Large intestine (tissue), 3 donors: Measurements from ENCODE around the gene QSOX1. TPM values are rescaled to one million over a fixed set of nuclear protein-coding genes. Genes with fewer than 3 reads are reported as not detected.
A peak's percentile ranks its signal among the peaks of the same experiment; 100 is the strongest.

Experiments
- DNase-seq, 2 donors: peaks; one replicate each; pipeline versions ENCODE4 v3.0.0 to v3.0.0-alpha.2; 2013
- H3K27ac ChIP-seq: one replicate; pipeline ENCODE4 v1.5.1; 2013; ENCODE audit warnings: low read length
- H3K27me3 ChIP-seq: 2 replicates; pipeline ENCODE4 v1.6.1; 2013; ENCODE audit warnings: low read length; ENCODE audit not compliant: control insufficient read depth, insufficient read depth
- H3K36me3 ChIP-seq: 2 replicates; pipeline ENCODE4 v1.6.1; 2013; ENCODE audit warnings: low read length; ENCODE audit not compliant: control insufficient read depth, insufficient read depth
- H3K4me1 ChIP-seq: one replicate; pipeline ENCODE4 v1.6.1; 2013; ENCODE audit warnings: low read length; ENCODE audit not compliant: control insufficient read depth, insufficient read depth
- H3K4me3 ChIP-seq: one replicate; pipeline ENCODE4 v1.5.1; 2013; ENCODE audit warnings: low read length
- H3K9me3 ChIP-seq: one replicate; pipeline ENCODE4 v1.6.1; 2013; ENCODE audit warnings: mild to moderate bottlenecking, low read depth, low read length, moderate library complexity; ENCODE audit not compliant: control insufficient read depth
- WGBS: methylation state at CpG from one replicate; pipeline ENCODE4 v1.1.5; 2013; ENCODE audit warnings: low lambda C conversion rate; ENCODE audit not compliant: insufficient coverage; 5-methylcytosine and 5-hydroxymethylcytosine counted together
- polyA plus RNA-seq: library from polyadenylated mRNA; unstranded; fragments of 120-200 nt; gene quantifications from one replicate; pipeline ENCODE4 v1.2.1, GENCODE V29; 2013

The QSOX1 gene
- polyA plus RNA-seq, 1 donor, result 43.3 TPM

DNA sequence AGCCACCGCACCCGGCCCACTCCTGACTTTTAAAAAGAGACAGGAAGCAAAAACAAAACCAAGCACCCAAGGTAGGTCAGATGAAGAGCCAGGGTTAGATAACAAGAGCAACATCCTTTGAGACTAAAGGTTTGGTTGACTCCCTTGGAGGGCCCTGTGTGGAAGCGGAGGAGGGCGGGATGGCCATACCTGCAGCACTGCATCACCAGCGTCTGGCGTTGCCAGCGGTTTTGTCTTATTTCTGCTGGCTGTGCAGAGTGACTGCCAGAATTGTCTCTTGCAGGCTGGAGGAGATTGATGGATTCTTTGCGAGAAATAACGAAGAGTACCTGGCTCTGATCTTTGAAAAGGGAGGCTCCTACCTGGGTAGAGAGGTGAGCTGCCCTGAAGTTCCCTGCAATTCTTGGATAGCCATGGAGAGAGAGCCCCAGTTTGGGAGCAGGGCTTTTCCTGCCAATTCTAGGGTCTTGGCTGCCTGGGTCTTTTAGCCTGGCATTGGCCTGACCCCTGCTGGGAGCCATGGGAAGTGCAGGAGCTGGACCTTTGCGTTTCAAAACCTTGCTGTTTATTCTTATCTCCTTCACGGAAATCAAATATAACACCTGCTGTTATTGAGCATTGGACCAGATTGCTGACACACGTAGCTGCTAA is 24.0 kb downstream of the QSOX1 start:
- H3K27me3 ChIP-seq, result no peaks in the 10 kb centered on the region
- DNase-seq, result peak; percentile 32 to 41
- H3K4me1 ChIP-seq, result no peaks in the 10 kb centered on the region
- peaks cover 15% of the 10 kb centered on the region for H3K36me3 ChIP-seq
- no peaks in the 10 kb centered on the region for H3K9me3 ChIP-seq
- no CpG with 5 or more reads among the region's 12 CpGs for WGBS
- H3K27ac ChIP-seq, result no peak overlapping the region
- no peak overlapping the region for H3K4me3 ChIP-seq

DNA sequence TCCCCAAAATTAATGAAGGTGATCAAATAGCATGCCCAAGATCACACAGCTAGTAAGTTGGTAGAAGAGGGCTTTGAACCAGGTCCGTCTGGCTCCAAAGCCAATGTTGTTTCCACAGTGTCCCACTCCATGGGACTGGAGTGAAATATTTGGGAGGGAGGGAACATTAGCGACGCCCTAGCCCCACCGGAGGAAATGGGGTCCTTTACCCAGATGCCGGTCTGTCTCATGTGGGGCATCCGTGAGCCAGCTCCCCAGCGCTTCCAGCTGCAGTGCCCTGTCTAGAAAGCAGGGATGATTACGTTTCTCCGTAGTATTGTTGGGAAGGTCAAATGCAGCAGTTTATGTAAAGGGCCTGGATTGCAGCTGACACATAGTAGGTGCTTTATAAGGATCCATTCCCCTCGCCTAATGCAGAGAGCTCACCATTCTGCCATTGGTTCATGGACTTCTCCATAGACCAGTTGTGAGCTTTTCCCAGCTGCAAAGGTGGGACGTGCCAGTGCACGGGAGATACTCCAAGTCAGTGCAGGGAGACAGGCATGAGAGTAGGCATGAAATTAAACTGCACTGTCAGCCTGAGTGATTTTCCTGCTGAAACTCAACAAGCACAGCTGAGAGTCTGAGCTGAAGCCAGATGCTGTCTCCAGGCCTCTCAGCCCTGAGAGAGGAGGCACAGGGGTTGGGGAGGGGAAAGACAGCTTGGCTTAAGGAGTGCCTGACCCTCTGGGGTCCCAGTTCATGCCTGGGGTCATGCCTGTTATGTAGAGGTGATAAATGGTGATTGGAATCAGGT is 24.7 kb downstream of the QSOX1 start:
- Histone ChIP-seq H3K9me3 (no peaks in the 10 kb centered on the region), H3K27ac (no peak overlapping the region), H3K4me1 (no peaks in the 10 kb centered on the region), H3K4me3 (no peak overlapping the region), H3K36me3 (peaks cover 20% of the 10 kb centered on the region), H3K27me3 (no peaks in the 10 kb centered on the region)
- DNase-seq, result no peak
- 100% methylated on average over 1 of the region's 12 CpGs for WGBS

DNA sequence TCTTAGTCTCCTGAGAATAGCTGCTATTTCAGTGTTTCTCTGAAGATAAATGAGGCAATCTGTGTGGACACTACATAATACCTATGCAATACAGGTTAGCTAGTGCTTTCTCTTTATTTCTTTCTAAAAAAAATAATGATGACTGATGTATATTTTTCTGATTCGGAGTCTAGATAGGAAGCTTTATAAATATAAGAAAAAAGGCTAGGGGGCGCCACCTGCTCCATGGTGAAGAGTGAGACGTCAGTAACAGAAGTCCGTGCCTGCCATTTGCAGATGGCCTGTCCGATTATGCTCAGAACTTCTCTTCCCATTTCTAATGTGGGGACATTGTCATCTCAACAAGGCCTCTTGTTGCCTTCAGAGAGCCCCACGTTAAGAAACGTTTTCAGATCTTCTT is 26.4 kb downstream of the QSOX1 start:
- Histone ChIP-seq H3K9me3 (no peaks in the 10 kb centered on the region), H3K27ac (no peak overlapping the region), H3K27me3 (no peaks in the 10 kb centered on the region), H3K4me3 (no peak overlapping the region), H3K36me3 (peaks cover 28% of the 10 kb centered on the region), H3K4me1 (no peaks in the 10 kb centered on the region)
- no peak for DNase-seq
- WGBS, result 93% methylated on average over 3 of the region's 7 CpGs

DNA sequence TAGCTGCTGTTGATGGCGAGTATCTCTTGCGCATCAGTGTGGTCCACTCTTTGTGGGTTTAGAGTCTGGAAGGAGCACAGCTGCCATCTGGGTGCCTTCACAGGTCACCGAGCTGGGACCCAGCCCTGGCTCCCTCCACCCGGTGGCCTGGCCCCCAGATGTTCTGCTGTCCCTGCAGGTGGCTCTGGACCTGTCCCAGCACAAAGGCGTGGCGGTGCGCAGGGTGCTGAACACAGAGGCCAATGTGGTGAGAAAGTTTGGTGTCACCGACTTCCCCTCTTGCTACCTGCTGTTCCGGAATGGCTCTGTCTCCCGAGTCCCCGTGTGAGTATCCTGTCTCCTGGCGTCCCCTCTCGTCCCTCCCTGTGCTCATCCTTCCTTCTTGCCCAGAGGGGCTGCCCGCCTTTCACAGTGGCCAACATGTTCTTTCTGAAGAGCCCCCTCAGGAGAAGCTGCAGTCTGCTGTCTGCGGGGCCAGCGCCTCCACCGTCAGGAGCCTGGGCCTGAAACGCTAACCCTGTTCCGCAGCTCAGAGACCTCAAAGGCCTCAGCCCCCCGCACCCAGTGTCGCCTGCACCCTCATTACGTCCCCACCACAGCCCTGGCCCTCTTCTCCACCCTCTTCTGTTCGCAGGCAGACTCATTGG is 27.4 kb downstream of the QSOX1 start:
- H3K9me3 ChIP-seq, result no peaks in the 10 kb centered on the region
- WGBS, result no CpG with 5 or more reads among the region's 23 CpGs
- H3K36me3 ChIP-seq, result peaks cover 34% of the 10 kb centered on the region
- DNase-seq, result no peak
- H3K27ac ChIP-seq, result no peak overlapping the region
- H3K4me1 ChIP-seq, result no peaks in the 10 kb centered on the region
- H3K4me3 ChIP-seq, result no peak overlapping the region
- no peaks in the 10 kb centered on the region for H3K27me3 ChIP-seq

DNA sequence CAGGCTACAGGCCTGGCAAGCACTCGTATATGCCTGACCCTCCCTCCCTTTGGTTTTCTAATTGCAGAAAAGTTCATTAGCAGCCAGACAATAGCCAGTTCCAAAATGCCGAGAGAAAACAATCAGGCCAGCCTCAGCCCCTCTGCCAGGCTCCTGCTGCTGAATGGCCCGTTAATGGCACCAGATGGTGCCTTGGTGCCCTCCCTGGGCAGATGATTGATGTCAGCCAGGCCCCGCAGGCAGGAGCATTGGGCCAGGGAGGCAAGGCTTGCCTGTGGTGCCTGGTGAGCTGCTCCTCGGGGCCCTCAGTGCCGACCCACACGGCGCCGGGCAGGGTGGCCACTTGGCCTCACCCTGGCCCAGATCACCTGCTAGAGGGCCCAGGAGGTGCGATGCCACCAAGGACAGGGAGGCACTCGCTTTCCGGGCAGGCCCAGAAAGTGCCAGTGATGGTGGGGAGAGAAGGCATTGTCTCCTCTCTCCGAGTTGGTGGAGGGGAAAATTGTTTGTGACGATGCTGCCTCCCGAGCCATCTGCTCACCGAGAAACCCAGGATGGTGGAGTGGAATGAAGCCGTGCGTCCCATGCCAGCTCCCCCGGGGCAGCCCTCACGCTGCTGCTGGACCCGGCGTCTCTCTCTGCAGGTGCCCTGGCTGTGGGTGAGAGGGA is 28.1 kb downstream of the QSOX1 start:
- H3K27ac ChIP-seq, result no peak overlapping the region
- no CpG with 5 or more reads among the region's 22 CpGs for WGBS
- no peaks in the 10 kb centered on the region for H3K9me3 ChIP-seq
- H3K36me3 ChIP-seq, result peaks cover 36% of the 10 kb centered on the region
- no peaks in the 10 kb centered on the region for H3K4me1 ChIP-seq
- DNase-seq, result no peak
- no peaks in the 10 kb centered on the region for H3K27me3 ChIP-seq
- H3K4me3 ChIP-seq, result no peak overlapping the region

DNA sequence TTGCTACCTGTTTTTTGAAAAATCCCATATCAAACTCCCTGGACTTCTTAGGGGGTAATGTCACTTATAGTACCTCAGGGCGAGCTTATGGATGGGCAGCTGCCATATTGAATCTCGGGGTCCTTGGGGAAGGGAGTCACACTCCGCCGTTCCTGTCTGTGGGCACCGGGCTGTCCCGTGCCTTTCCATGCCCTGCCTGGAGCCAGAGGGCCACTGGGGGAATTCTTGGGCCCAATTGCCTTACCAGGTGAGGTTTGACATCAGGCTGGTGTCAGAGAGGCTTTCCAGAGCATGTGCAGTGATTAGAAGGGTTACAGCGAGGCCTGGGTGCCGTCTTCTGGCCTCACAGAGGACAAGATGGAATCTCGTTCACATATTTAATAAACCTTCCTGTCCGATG is 28.8 kb downstream of the QSOX1 start:
- no peaks in the 10 kb centered on the region for H3K4me1 ChIP-seq
- no peak for DNase-seq
- 100% methylated on average over 1 of the region's 10 CpGs for WGBS
- H3K27me3 ChIP-seq, result no peaks in the 10 kb centered on the region
- peaks cover 36% of the 10 kb centered on the region for H3K36me3 ChIP-seq
- H3K9me3 ChIP-seq, result no peaks in the 10 kb centered on the region
- no peak overlapping the region for H3K4me3 ChIP-seq
- H3K27ac ChIP-seq, result no peak overlapping the region

DNA sequence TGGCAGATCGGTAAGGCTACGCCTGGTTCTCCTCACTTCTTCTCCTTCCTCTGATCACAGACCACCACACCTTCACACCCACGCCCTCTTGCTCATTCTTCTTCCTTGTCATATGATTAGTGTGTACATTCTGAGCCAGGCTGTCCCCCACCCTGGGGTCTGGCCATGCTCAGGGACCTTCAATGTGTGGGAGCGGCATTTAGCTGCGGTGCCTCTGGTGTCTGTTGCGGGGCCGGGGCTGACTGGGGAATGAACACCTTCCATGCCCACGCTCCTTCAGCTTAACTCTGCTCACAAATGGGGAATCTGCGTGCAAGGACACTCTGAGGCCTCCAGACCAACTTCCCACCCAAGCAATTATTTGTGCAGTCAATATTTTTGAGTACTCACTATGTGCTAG is 29.4 kb downstream of the QSOX1 start:
- H3K4me1 ChIP-seq, result no peaks in the 10 kb centered on the region
- H3K36me3 ChIP-seq, result peaks cover 40% of the 10 kb centered on the region
- no peak overlapping the region for H3K27ac ChIP-seq
- H3K27me3 ChIP-seq, result no peaks in the 10 kb centered on the region
- no peak overlapping the region for H3K4me3 ChIP-seq
- no CpG with 5 or more reads among the region's 9 CpGs for WGBS
- no peak for DNase-seq
- H3K9me3 ChIP-seq, result no peaks in the 10 kb centered on the region

DNA sequence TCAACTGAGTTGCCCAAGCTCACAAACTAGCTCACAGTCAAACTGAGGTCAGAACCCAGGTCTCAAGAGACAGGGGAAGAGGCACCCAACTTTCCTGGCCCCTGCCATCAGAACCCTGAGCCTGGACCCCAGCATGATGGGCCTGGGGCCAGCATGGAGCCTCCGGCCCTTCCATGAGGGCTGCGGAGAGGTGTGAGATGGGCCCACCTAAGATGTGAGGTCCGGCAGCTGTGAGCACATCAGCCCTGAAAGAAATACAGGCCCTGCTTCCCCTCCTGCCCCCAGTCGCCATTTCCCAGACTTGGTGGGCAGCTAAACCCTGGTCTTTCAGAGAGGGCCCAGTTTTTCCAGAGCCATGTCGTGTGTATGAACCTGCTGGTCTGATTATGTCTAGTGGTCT is 30.6 kb downstream of the QSOX1 start:
- DNase-seq, result no peak
- Histone ChIP-seq H3K9me3 (no peaks in the 10 kb centered on the region), H3K27ac (no peak overlapping the region), H3K36me3 (peaks cover 47% of the 10 kb centered on the region), H3K27me3 (no peaks in the 10 kb centered on the region), H3K4me1 (no peaks in the 10 kb centered on the region), H3K4me3 (no peak overlapping the region)
- no CpG with 5 or more reads among the region's 5 CpGs for WGBS

DNA sequence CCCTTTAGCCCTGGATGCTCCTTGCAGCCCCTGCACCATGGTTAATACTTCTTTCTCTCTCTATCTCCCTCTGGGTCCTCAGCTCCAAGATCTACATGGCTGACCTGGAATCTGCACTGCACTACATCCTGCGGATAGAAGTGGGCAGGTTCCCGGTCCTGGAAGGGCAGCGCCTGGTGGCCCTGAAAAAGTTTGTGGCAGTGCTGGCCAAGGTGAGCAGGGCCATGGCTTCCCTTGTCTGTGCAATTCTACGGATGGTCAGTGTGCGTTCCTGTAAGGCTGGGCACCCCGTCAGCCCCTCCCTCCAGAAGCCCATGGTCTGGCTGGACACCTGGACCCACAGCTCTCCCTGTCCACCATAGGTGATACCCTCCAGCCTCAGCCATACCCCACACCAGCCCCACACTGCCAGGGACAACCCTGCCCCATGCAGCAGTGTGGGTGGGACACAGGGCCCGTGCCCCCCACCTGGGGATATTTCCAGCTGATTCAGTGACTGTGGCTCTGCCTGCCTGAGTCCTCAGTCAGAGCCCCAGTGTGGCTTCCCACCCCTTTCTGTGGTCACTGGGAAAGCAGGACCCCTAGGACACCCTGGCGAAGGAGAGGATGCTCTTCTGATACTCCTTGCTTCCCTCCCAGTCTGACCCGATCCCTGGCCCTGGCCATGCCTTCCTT is 31.4 kb downstream of the QSOX1 start:
- peaks cover 52% of the 10 kb centered on the region for H3K36me3 ChIP-seq
- DNase-seq, result no peak
- WGBS, result no CpG with 5 or more reads among the region's 9 CpGs

DNA sequence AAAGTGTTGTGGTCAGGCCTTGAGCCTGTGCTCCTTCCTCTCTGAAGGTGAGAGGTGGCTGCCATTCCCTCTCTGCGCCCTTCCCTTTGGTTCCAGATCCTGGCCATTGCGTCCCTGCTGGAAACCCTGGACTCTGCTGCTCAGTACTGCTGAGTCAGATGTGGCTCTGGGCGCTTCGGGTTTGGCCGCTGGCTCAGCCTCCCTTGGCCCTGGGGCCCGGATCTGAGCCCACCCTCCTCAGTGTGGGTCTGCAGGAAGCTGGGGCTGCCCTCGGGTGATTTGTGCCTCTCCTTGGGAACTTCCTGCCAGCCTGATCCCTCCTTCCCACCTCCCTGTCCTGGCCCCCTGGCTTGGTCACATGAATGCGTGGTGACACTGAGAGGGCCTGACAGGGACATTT is 32.2 kb downstream of the QSOX1 start:
- no peak overlapping the region for H3K27ac ChIP-seq
- no peaks in the 10 kb centered on the region for H3K27me3 ChIP-seq
- no CpG with 5 or more reads among the region's 8 CpGs for WGBS
- H3K4me3 ChIP-seq, result no peak overlapping the region
- no peaks in the 10 kb centered on the region for H3K9me3 ChIP-seq
- H3K4me1 ChIP-seq, result no peaks in the 10 kb centered on the region
- H3K36me3 ChIP-seq, result peaks cover 58% of the 10 kb centered on the region
- DNase-seq, result no peak

More for the DNA sequence above, 31.4 kb downstream of the QSOX1 start:
- Histone ChIP-seq H3K4me3 (no peak overlapping the region), H3K27me3 (no peaks in the 10 kb centered on the region), H3K9me3 (no peaks in the 10 kb centered on the region), H3K4me1 (no peaks in the 10 kb centered on the region), H3K27ac (no peak overlapping the region)
